Measurements from ENCODE around the gene CDX1. TPM values are rescaled to one million over a fixed set of nuclear protein-coding genes. Genes with fewer than 3 reads are reported as not detected.

CDX1 gene
- total and polyA plus RNA-seq, 2 experiments from 2014 or later: 43.3 to 54.6 TPM

GRCh38 chr5:150163035-150163434, 3.5 kb upstream of the CDX1 start:
- Histone ChIP-seq H3K9me3 (ENCODE audit: low read depth) (no peaks in the 10 kb centered on the region), H3K4me1 (ENCODE audit: insufficient read depth) (peaks cover 61% of the 10 kb centered on the region), H3K4me2 (no peak overlapping the region), H3K9me2 (replicated peaks; ENCODE audit: insufficient read depth) (no peaks in the 10 kb centered on the region), H3K27ac (peak overlapping the region; percentile 97), H3K36me3 (replicated peaks; ENCODE audit: insufficient read depth, low read depth) (no peaks in the 10 kb centered on the region), H2AFZ (no peak overlapping the region), H4K20me1 (ENCODE audit: insufficient read depth, poor library complexity, severe bottlenecking) (no peaks in the 10 kb centered on the region), H3K27me3 (peaks cover 5% of the 10 kb centered on the region), H3K4me3 (no peak overlapping the region), H3K79me2 (peaks cover under 1% of the 10 kb centered on the region)
- 82% methylated on average over 3 of the region's 3 CpGs for WGBS (ENCODE audit: low lambda C conversion rate, missing lambda C conversion rate)
- DNase-seq (ENCODE audit: low spot score): no peak
- TF ChIP-seq CTCF (IDR thresholded peaks at IDR 0.05; ENCODE audit: poor library complexity) (no peak), EZH2phosphoT487 (IDR thresholded peaks at IDR 0.05; ENCODE audit: low read depth, severe bottlenecking, unreplicated experiment) (no peak), EZH2 (IDR thresholded peaks at IDR 0.05; ENCODE audit: borderline replicate concordance) (no peak)

GRCh38 chr5:150163547-150164059, 3.0 kb upstream of the CDX1 start:
- no peak overlapping the region for H2AFZ ChIP-seq
- H3K36me3 ChIP-seq (replicated peaks; ENCODE audit: insufficient read depth, low read depth): no peaks in the 10 kb centered on the region
- H3K27ac ChIP-seq: peak overlapping the region; percentile 97
- H3K79me2 ChIP-seq: peaks cover 6% of the 10 kb centered on the region
- peaks cover 61% of the 10 kb centered on the region for H3K4me1 ChIP-seq (ENCODE audit: insufficient read depth)
- H4K20me1 ChIP-seq (ENCODE audit: insufficient read depth, poor library complexity, severe bottlenecking): no peaks in the 10 kb centered on the region
- WGBS (ENCODE audit: low lambda C conversion rate, missing lambda C conversion rate): 71% methylated on average over 13 of the region's 13 CpGs
- TF ChIP-seq CTCF (IDR thresholded peaks at IDR 0.05; ENCODE audit: poor library complexity) (no peak), EZH2 (IDR thresholded peaks at IDR 0.05; ENCODE audit: borderline replicate concordance) (no peak), EZH2phosphoT487 (IDR thresholded peaks at IDR 0.05; ENCODE audit: low read depth, severe bottlenecking, unreplicated experiment) (no peak)
- H3K4me3 ChIP-seq: no peak overlapping the region
- H3K4me2 ChIP-seq: no peak overlapping the region
- H3K9me2 ChIP-seq (replicated peaks; ENCODE audit: insufficient read depth): no peaks in the 10 kb centered on the region
- DNase-seq (ENCODE audit: low spot score): no peak
- no peaks in the 10 kb centered on the region for H3K9me3 ChIP-seq (ENCODE audit: low read depth)
- peaks cover 5% of the 10 kb centered on the region for H3K27me3 ChIP-seq

- TF ChIP-seq CTCF (IDR thresholded peaks at IDR 0.05; ENCODE audit: poor library complexity) (no peak), EZH2phosphoT487 (IDR thresholded peaks at IDR 0.05; ENCODE audit: low read depth, severe bottlenecking, unreplicated experiment) (no peak), EZH2 (IDR thresholded peaks at IDR 0.05; ENCODE audit: borderline replicate concordance) (no peak)
- Histone ChIP-seq H3K4me1 (ENCODE audit: insufficient read depth) (peaks cover 58% of the 10 kb centered on the region), H3K9me3 (ENCODE audit: low read depth) (no peaks in the 10 kb centered on the region), H3K4me2 (no peak overlapping the region), H3K27me3 (peaks cover 5% of the 10 kb centered on the region), H4K20me1 (ENCODE audit: insufficient read depth, poor library complexity, severe bottlenecking) (no peaks in the 10 kb centered on the region), H3K9me2 (replicated peaks; ENCODE audit: insufficient read depth) (no peaks in the 10 kb centered on the region), H3K27ac (peak overlapping the region; percentile 97), H3K36me3 (replicated peaks; ENCODE audit: insufficient read depth, low read depth) (no peaks in the 10 kb centered on the region), H3K4me3 (no peak overlapping the region), H3K79me2 (peaks cover 6% of the 10 kb centered on the region), H2AFZ (no peak overlapping the region)
- no peak for DNase-seq (ENCODE audit: low spot score)
- WGBS (ENCODE audit: low lambda C conversion rate, missing lambda C conversion rate): 69% methylated on average over 6 of the region's 6 CpGs
These were observed 2.2 kb upstream of the CDX1 start for GRCh38 chr5:150164211-150164980.

All from hepatocyte (in vitro differentiated cells).